Naive thymus-derived CD8-positive, alpha-beta T cell (primary cell): ENCODE measurements around the gene STBD1. TPM values are rescaled to one million over a fixed set of nuclear protein-coding genes. Genes with fewer than 3 reads are reported as not detected.

Source experiments
- ATAC-seq, 2 donors: fragments of 150-1000 bp; cut with Tn5 transposase in 1 of 2; sonication (Bioruptor Pico), chemical (Tn5 transposase) in 1 of 2; 1 replicate in 1 of 2; 2 replicates in 1 of 2; pipeline ENCODE4 v1.10.0; 2021; ENCODE audit warnings: mild to moderate bottlenecking in 2 of 2, moderate library complexity in 2 of 2
- POLR2A ChIA-PET: fragments of 350-600 bp; sonication (Branson Sonifier 250); formaldehyde crosslinking; loops from one replicate; lab custom pipeline; 2021; ENCODE audit warnings: antibody characterized with exemption; lab: Charles Lee
- DNase-seq, 10 donors: peaks; one replicate each; pipeline versions ENCODE4 v3.0.0 to v3.0.0-alpha.2; 2020 to 2022
- H3K27ac Mint-ChIP-seq, 10 donors: one replicate each; pipeline ENCODE4 v1.8.0; 2020 to 2022; ENCODE audit warnings: mild to moderate bottlenecking in 10 of 10, mixed read lengths in 10 of 10, moderate library complexity in 4 of 10, inconsistent platforms in 1 of 10
- H3K27me3 Mint-ChIP-seq, 5 donors: one replicate each; pipeline ENCODE4 v1.8.0; 2021 to 2022; ENCODE audit warnings: mixed read lengths in 5 of 5
- H3K36me3 Mint-ChIP-seq, 3 donors: one replicate each; pipeline ENCODE4 v1.8.0; 2020 to 2022; ENCODE audit warnings: mixed read lengths in 3 of 3, mild to moderate bottlenecking in 2 of 3, inconsistent platforms in 1 of 3
- H3K4me1 Mint-ChIP-seq, 4 donors: one replicate each; pipeline ENCODE4 v1.8.0; 2021 to 2022; ENCODE audit warnings: mixed read lengths in 4 of 4
- H3K4me3 Mint-ChIP-seq, 10 donors: one replicate each; pipeline ENCODE4 v1.8.0; 2020 to 2022; ENCODE audit warnings: mild to moderate bottlenecking in 10 of 10, mixed read lengths in 10 of 10, moderate library complexity in 6 of 10, inconsistent platforms in 1 of 10
- H3K9me3 Mint-ChIP-seq, 9 donors: one replicate each; pipeline ENCODE4 v1.8.0; 2020 to 2022; ENCODE audit warnings: mixed read lengths in 9 of 9, mild to moderate bottlenecking in 3 of 9, inconsistent platforms in 1 of 9, moderate library complexity in 1 of 9
- polyA plus RNA-seq, 3 donors: library from polyadenylated mRNA; unstranded; fragments of 300-500 nt; fragmentation: Illumina TruSeq; gene quantifications; one replicate each; pipeline ENCODE4 v1.2.3, GENCODE V29; 2021
- total RNA-seq, 8 experiments: library from RNA in 2 of 8; stranded (reverse) in 2 of 8; gene quantifications; one replicate each; pipeline ENCODE4 v1.2.3 and lab custom pipeline; 2021 to 2026

Gene STBD1
- total and polyA plus RNA-seq, 5 experiments from 2014 or later = 0.16 to 0.66 (median 0.38) TPM

DNA sequence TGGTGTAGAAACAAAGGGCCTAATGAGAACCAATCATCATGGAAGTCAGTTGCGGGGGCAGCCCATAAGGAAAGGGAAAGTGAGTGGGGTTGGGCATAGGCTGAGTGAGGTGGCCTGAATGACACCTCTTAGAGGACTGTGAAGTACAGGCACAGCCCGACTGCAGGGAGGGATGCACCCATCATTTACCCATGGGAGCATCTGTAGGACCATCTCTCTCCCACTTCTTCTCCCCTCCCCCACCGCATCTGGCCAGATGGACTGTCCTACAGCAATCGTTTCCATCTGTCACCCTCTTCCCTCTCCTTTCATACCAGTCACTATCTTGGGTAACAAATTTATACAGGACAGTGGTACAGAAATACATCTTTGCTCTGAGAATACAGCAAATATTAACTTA lies 4.2 kb downstream of the STBD1 start:
- Mint-ChIP-seq H3K4me3 (no peak overlapping the region), H3K9me3 (peaks cover 0 to 10% (median 4%) of the 10 kb centered on the region in 9 donors), H3K27me3 (peaks cover 0 to 3% (median 0%) of the 10 kb centered on the region in 5 donors), H3K36me3 (peaks cover 0 to 7% (median 0%) of the 10 kb centered on the region in 3 donors), H3K27ac (peak overlapping the region in 2 of 10 donors; percentile 14 to 45), H3K4me1 (peaks cover 3 to 13% (median 5%) of the 10 kb centered on the region in 4 donors)
- POLR2A ChIA-PET = no interaction called here
- no peak for DNase-seq
- no peak for ATAC-seq

- peaks cover 0 to 8% (median 1%) of the 10 kb centered on the region in 4 donors for H3K4me1 Mint-ChIP-seq
- H3K27me3 Mint-ChIP-seq = peaks cover 0 to 3% (median under 1%) of the 10 kb centered on the region in 5 donors
- no peak overlapping the region for H3K27ac Mint-ChIP-seq
- ATAC-seq (no peak), DNase-seq (no peak)
- no peak overlapping the region for H3K4me3 Mint-ChIP-seq
- peaks cover under 1 to 22% (median 15%) of the 10 kb centered on the region in 9 donors for H3K9me3 Mint-ChIP-seq
- H3K36me3 Mint-ChIP-seq = peaks cover 0 to 18% (median 12%) of the 10 kb centered on the region in 3 donors
- POLR2A ChIA-PET = no interaction called here
Measured at GRCh38 chr4:76311896-76312331, 5.4 kb downstream of the STBD1 start.

GRCh38 chr4:76312457-76312856 lies 5.9 kb downstream of the STBD1 start:
- POLR2A ChIA-PET = no interaction called here
- Mint-ChIP-seq H3K4me3 (no peak overlapping the region), H3K9me3 (peaks cover 3 to 27% (median 17%) of the 10 kb centered on the region in 9 donors), H3K4me1 (peaks cover 0 to 5% (median 0%) of the 10 kb centered on the region in 4 donors), H3K36me3 (peaks cover 0 to 21% (median 16%) of the 10 kb centered on the region in 3 donors), H3K27ac (no peak overlapping the region), H3K27me3 (peaks cover 0 to 6% (median 3%) of the 10 kb centered on the region in 5 donors)
- no peak for DNase-seq
- ATAC-seq = no peak

GRCh38 chr4:76313547-76313946 lies 7.0 kb downstream of the STBD1 start:
- peaks cover 4 to 35% (median 23%) of the 10 kb centered on the region in 9 donors for H3K9me3 Mint-ChIP-seq
- H3K4me3 Mint-ChIP-seq = no peak overlapping the region
- H3K27me3 Mint-ChIP-seq = peaks cover 0 to 12% (median 3%) of the 10 kb centered on the region in 5 donors
- peaks cover 0 to 21% (median 16%) of the 10 kb centered on the region in 3 donors for H3K36me3 Mint-ChIP-seq
- no peak for ATAC-seq
- POLR2A ChIA-PET = no interaction called here
- no peak overlapping the region for H3K27ac Mint-ChIP-seq
- no peak for DNase-seq
- H3K4me1 Mint-ChIP-seq = peaks cover 0 to under 1% (median 0%) of the 10 kb centered on the region in 4 donors

DNA sequence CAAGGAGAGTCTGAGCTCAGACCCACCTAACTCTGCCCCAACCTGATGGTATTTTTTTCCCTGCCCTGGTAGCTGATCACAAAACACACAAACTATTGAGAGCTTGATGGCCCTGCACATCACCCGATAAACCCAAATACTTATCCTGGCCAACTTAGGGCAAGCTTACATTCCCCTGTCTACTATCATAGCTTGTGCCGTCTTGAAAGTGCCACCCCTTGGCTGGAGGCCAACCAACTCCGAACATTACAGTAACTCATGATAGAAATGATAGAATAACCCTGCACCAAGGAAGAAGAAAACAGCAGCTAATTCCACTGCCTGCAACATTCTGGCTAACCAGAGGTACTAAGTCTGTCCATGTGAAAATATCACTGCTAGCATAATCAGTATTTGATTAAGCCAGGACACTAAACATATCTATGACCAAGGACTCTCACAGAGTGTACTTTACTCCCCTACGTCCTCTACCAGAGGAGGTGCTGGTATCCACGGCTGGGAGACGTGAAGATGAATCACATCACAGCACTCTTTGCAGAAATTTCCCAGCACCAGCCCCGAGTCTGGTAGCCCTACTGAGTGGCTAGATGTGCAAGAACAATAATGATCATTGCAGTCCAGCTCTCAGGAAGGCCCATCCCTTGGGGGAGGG lies 8.9 kb downstream of the STBD1 start:
- Mint-ChIP-seq H3K9me3 (peaks cover 7 to 47% (median 28%) of the 10 kb centered on the region in 9 donors), H3K4me1 (no peaks in the 10 kb centered on the region), H3K27ac (no peak overlapping the region), H3K4me3 (no peak overlapping the region), H3K27me3 (peaks cover 0 to 18% (median 3%) of the 10 kb centered on the region in 5 donors), H3K36me3 (peaks cover 0 to 24% (median 16%) of the 10 kb centered on the region in 3 donors)
- ATAC-seq (no peak), DNase-seq (no peak)
- POLR2A ChIA-PET = no interaction called here

DNA sequence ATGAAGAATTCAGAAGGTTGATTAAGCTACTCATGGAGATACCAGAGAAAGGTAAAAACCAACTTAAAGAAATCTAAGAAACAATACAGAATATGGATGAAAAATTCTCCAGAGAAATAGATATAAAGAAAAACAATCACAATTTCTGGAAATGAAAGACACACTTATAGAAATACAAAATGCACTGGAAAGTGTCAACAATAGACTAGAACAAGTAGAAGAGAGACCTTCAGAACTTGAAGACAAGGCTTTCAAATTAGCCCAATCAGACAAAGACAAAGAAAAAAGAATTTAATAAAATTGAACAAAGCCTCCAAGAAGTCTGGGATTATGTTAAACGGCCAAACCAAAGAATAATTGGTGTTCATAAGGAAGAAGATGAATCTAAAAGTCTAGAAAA lies 9.6 kb downstream of the STBD1 start:
- ATAC-seq (no peak), DNase-seq (no peak)
- Mint-ChIP-seq H3K9me3 (peaks cover 7 to 50% (median 29%) of the 10 kb centered on the region in 9 donors), H3K27me3 (peaks cover 0 to 20% (median 3%) of the 10 kb centered on the region in 5 donors), H3K4me1 (no peaks in the 10 kb centered on the region), H3K4me3 (no peak overlapping the region), H3K27ac (no peak overlapping the region), H3K36me3 (peaks cover 0 to 24% (median 16%) of the 10 kb centered on the region in 3 donors)
- POLR2A ChIA-PET = no interaction called here

- Mint-ChIP-seq H3K4me1 (no peaks in the 10 kb centered on the region), H3K36me3 (peaks cover 0 to 14% (median 4%) of the 10 kb centered on the region in 3 donors), H3K9me3 (peaks cover 10 to 51% (median 29%) of the 10 kb centered on the region in 9 donors), H3K27me3 (peaks cover 0 to 16% (median 0%) of the 10 kb centered on the region in 5 donors), H3K4me3 (no peak overlapping the region), H3K27ac (no peak overlapping the region)
- ATAC-seq (no peak), DNase-seq (no peak)
- POLR2A ChIA-PET = no interaction called here
Measured at GRCh38 chr4:76322236-76322635, 15.7 kb downstream of the STBD1 start.

DNA sequence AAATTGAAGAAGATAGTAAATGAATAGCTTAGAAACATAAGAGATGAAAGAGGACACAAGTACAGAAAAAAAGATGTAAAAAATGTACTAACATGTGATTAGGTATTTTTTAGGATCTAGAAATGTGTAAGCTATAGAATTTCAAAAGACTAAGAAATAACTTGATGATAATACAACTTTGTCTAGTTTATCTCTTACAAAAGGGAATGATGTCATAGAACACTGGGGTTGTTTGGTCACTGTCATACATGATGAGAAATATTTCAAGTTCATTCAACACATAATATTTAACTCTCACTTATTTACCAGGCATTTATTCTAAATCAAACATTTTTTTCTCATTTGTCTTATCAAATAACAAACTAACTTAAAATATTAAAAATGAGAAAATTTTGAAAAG lies 18.5 kb downstream of the STBD1 start:
- Mint-ChIP-seq H3K36me3 (peaks cover 0 to 22% (median 7%) of the 10 kb centered on the region in 3 donors), H3K4me3 (no peak overlapping the region), H3K4me1 (no peaks in the 10 kb centered on the region), H3K27ac (no peak overlapping the region), H3K27me3 (peaks cover 0 to 7% (median 4%) of the 10 kb centered on the region in 5 donors), H3K9me3 (peaks cover 11 to 48% (median 31%) of the 10 kb centered on the region in 9 donors)
- POLR2A ChIA-PET = no interaction called here
- ATAC-seq (no peak), DNase-seq (no peak)

DNA sequence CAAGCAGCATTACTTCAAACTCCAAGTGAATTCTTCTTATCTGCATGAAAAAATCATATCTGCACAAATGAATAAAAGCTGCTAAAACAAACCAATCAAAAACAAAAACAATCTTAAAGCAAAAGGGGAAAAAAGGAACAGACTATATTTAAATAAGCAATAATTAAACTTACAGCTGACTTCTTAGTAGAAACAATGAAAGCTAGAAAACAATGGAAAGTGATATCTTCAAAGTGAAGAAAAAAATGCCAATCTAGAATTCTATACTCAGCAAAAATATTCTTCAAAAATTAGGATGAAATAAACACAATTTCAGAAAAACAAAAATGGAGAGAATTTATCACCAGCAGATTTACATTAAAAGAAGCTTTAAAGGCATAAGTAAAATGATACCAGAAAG lies 20.0 kb downstream of the STBD1 start:
- Mint-ChIP-seq H3K9me3 (peaks cover 6 to 41% (median 26%) of the 10 kb centered on the region in 9 donors), H3K4me3 (no peak overlapping the region), H3K27ac (no peak overlapping the region), H3K4me1 (no peaks in the 10 kb centered on the region), H3K27me3 (peaks cover 0 to 5% (median 2%) of the 10 kb centered on the region in 5 donors), H3K36me3 (peaks cover 0 to 22% (median 3%) of the 10 kb centered on the region in 3 donors)
- DNase-seq = no peak
- ATAC-seq = no peak
- POLR2A ChIA-PET = no interaction called here

- peaks cover 0 to 8% (median 1%) of the 10 kb centered on the region in 4 donors for H3K4me1 Mint-ChIP-seq
- ATAC-seq (no peak), DNase-seq (no peak)
- H3K27ac Mint-ChIP-seq = no peak overlapping the region
- H3K4me3 Mint-ChIP-seq = no peak overlapping the region
- no peaks in the 10 kb centered on the region for H3K36me3 Mint-ChIP-seq
- peaks cover 0 to 5% (median 0%) of the 10 kb centered on the region in 5 donors for H3K27me3 Mint-ChIP-seq
- POLR2A ChIA-PET = no interaction called here
- H3K9me3 Mint-ChIP-seq = no peaks in the 10 kb centered on the region
Measured at GRCh38 chr4:76334885-76335284, 28.4 kb downstream of the STBD1 start.

- H3K27me3 Mint-ChIP-seq = peaks cover 0 to 12% (median 2%) of the 10 kb centered on the region in 5 donors
- H3K27ac Mint-ChIP-seq = no peak overlapping the region
- no peak overlapping the region for H3K4me3 Mint-ChIP-seq
- POLR2A ChIA-PET = no interaction called here
- peaks cover 0 to 9% (median 1%) of the 10 kb centered on the region in 4 donors for H3K4me1 Mint-ChIP-seq
- ATAC-seq = no peak
- no peaks in the 10 kb centered on the region for H3K36me3 Mint-ChIP-seq
- H3K9me3 Mint-ChIP-seq = peaks cover 0 to 3% (median 0%) of the 10 kb centered on the region in 9 donors
- DNase-seq = no peak
Measured at GRCh38 chr4:76339364-76339763, 32.8 kb downstream of the STBD1 start.

DNA sequence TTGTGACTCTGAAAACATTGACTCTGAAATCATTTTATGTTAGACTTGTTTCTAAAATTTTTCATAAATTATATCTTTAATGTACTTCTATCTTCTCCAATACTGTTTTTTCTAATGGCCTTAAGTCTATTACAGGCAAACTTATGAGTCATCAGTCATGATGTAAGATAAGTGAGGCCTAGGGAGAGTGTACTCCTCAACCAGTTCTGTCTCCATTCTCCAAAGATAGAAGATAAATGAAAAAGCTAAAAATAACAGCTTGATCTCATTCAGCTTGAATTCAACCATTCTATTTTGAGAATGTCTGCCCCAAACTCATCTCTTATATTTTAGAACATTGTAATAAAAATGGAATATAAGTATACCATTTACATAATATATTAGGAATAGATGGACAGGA lies 34.5 kb downstream of the STBD1 start:
- DNase-seq = no peak
- Mint-ChIP-seq H3K4me1 (peaks cover 0 to 9% (median 1%) of the 10 kb centered on the region in 4 donors), H3K36me3 (peaks cover 0 to 6% (median 0%) of the 10 kb centered on the region in 3 donors), H3K27me3 (peaks cover 0 to 20% (median 2%) of the 10 kb centered on the region in 5 donors), H3K9me3 (peaks cover 0 to 6% (median 0%) of the 10 kb centered on the region in 9 donors), H3K4me3 (no peak overlapping the region), H3K27ac (no peak overlapping the region)
- no peak for ATAC-seq
- POLR2A ChIA-PET = no interaction called here

DNA sequence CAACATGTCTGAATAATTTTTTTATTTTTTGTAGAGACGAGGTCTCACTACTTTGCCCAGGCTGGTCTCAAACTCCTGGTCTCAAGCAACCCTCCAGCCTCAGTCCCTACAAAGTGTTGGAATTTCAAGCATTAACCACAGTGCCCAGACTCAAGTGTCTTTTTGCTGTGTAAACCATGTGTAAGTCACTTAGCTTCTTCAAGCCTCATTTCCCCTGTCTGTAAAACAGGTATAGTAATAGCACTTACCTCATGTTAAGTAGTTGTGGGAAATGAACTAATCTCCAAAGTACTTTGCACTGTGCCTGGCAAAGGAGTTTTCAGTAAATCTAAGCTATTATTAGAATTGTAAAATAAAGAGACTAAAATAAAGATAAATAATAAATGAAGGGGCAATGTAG lies 35.7 kb downstream of the STBD1 start:
- Mint-ChIP-seq H3K4me3 (no peak overlapping the region), H3K36me3 (peaks cover 0 to 7% (median 3%) of the 10 kb centered on the region in 3 donors), H3K9me3 (peaks cover 0 to 12% (median 7%) of the 10 kb centered on the region in 9 donors), H3K27ac (no peak overlapping the region), H3K27me3 (peaks cover 0 to 20% (median 5%) of the 10 kb centered on the region in 5 donors), H3K4me1 (peaks cover 0 to 9% (median 0%) of the 10 kb centered on the region in 4 donors)
- ATAC-seq = no peak
- POLR2A ChIA-PET = no interaction called here
- DNase-seq = no peak
